GM10248 (cell line): ENCODE measurements around the gene KCNMB1.
"Not testable (repeated sequence)": the region's sequence is repeated elsewhere in the genome, so short reads cannot be mapped to it uniquely, and the experiment has no call there.

ENCODE experiments used
- CTCF ChIA-PET: fragments of 300-600 bp; sonication (Branson Sonifier 250); formaldehyde crosslinking; extraction: SDS; loops from one replicate; lab custom pipeline; 2021; ENCODE audit warnings: antibody characterized with exemption; lab: Yijun Ruan, JAX
- POLR2A ChIA-PET: fragments of 350-650 bp; sonication (Branson Sonifier 250); formaldehyde crosslinking; extraction: SDS; loops from one replicate; lab custom pipeline; 2020; ENCODE audit warnings: antibody characterized with exemption; lab: Yijun Ruan, JAX
- DNase-seq: peaks from one replicate; pipeline ENCODE4 v3.0.0; 2012; ENCODE audit errors: extremely low spot score
- CTCF ChIP-seq: IDR thresholded peaks from 2 replicates; pipeline ENCODE4 v1.5.1; 2012; ENCODE audit warnings: mild to moderate bottlenecking, low read depth; ENCODE audit errors: extremely low read depth, missing control alignments, control extremely low read depth

Gene KCNMB1

GRCh38 chr5:170378740-170379139, 10.4 kb downstream of the KCNMB1 start:
- ChIA-PET POLR2A (no interaction called here), CTCF (interaction anchor here (1.4 to 1.7 kb wide), 4 partner anchors 11 to 43 kb away, joined by 3 to 8 read pairs (median 4); partner anchors contain the start of gene KCNMB1)
- no peak for TF ChIP-seq CTCF

GRCh38 chr5:170377027-170377426, 12.1 kb downstream of the KCNMB1 start:
- TF ChIP-seq CTCF = no peak
- ChIA-PET POLR2A (no interaction called here), CTCF (no interaction called here)
- DNase-seq = no peak

More at GRCh38 chr5:170378740-170379139, 10.4 kb downstream of the KCNMB1 start:
- DNase-seq = no peak

GRCh38 chr5:170376526-170376925, 12.6 kb downstream of the KCNMB1 start:
- CTCF ChIA-PET, POLR2A ChIA-PET, DNase-seq: not testable (repeated sequence)

- no peak for DNase-seq
- CTCF ChIA-PET = interaction anchor here (1.1 to 1.7 kb wide), 2 partner anchors 35 to 37 kb away, joined by 4 to 6 read pairs; no protein-coding TSS in a partner anchor
- POLR2A ChIA-PET = interaction anchor here (0.7 kb wide), 1 partner anchor 12 kb away, joined by 3 read pairs; no protein-coding TSS in a partner anchor
- TF ChIP-seq CTCF = no peak
These were observed 13.9 kb downstream of the KCNMB1 start for GRCh38 chr5:170375283-170375682.

- TF ChIP-seq CTCF = no peak
- CTCF ChIA-PET = interaction anchor here (1.0 kb wide), 2 partner anchors 11 to 149 kb away, joined by 3 to 4 read pairs; no protein-coding TSS in a partner anchor
- POLR2A ChIA-PET = no interaction called here
- DNase-seq = no peak
These were observed 16.2 kb downstream of the KCNMB1 start for GRCh38 chr5:170372971-170373370.

- POLR2A ChIA-PET = no interaction called here
- DNase-seq = no peak
- CTCF ChIA-PET = interaction anchor here (1.5 kb wide), 1 partner anchor 29 kb away, joined by 4 read pairs; no protein-coding TSS in a partner anchor
- TF ChIP-seq CTCF = no peak
These were observed 20.6 kb downstream of the KCNMB1 start for GRCh38 chr5:170368586-170368985.

- DNase-seq = no peak
- TF ChIP-seq CTCF = no peak
- CTCF ChIA-PET = interaction anchor here (1.2 to 2.0 kb wide), 3 partner anchors 13 to 33 kb away, joined by 4 to 7 read pairs (median 4); no protein-coding TSS in a partner anchor
- POLR2A ChIA-PET = no interaction called here
These were observed 22.9 kb downstream of the KCNMB1 start for GRCh38 chr5:170366276-170366675.
